Dermis lymphatic vessel endothelial cell (primary cell): Measurements from ENCODE around the gene OR2L13. TPM values are rescaled to one million over a fixed set of nuclear protein-coding genes. Genes with fewer than 3 reads are reported as not detected.

Source experiments
- total RNA-seq: library from RNA; depleted of rRNA; stranded (reverse); fragments of >200 nt; gene quantifications from 2 replicates; pipeline ENCODE4 v1.2.1, GENCODE V29; 2014

OR2L13 gene
- total RNA-seq, result not detected in 2 replicates

GRCh38 chr1:248094884-248095283, at the start of gene OR2L13:
TSS of gene OR2L13 (plus strand) at chr1:248095184. CDS start at chr1:248099376, 4,192 bp downstream.

GRCh38 chr1:248046536-248046935, 48.4 kb upstream of the OR2L13 start, which contains the start of gene OR2L3:
TSS of gene OR2L3 (plus strand) at chr1:248046836. CDS start at chr1:248060682, 13,846 bp downstream.

GRCh38 chr1:248144513-248145198, 49.7 kb downstream of the OR2L13 start, which contains the start of gene OR2M5:
TSS of gene OR2M5 (plus strand) at chr1:248145148. CDS start at chr1:248145148, 0 bp downstream.

Other genes starting within 250 kb of the OR2L13 start
- gene TRIM58, start 238.0 kb upstream of the OR2L13 start, total RNA-seq, result 0.33 and 0.43 TPM in 2 replicates
- 0.09 and 0.33 TPM in 2 replicates for gene OR2W3, start 199.6 kb upstream of the OR2L13 start, total RNA-seq
- gene OR2T8, start 174.9 kb upstream of the OR2L13 start, total RNA-seq, result not detected in 2 replicates
- not detected in 2 replicates for gene OR2AJ1, start 170.3 kb upstream of the OR2L13 start, total RNA-seq
- gene OR2L8, start 146.3 kb upstream of the OR2L13 start, total RNA-seq, result not detected in 2 replicates
- gene OR2AK2, start 130.0 kb upstream of the OR2L13 start, total RNA-seq, result not detected in 2 replicates
- gene OR2L5, start 81.5 kb upstream of the OR2L13 start, total RNA-seq, result not detected in 2 replicates
- not detected in 2 replicates for gene OR2L2, start 65.1 kb upstream of the OR2L13 start, total RNA-seq
- gene OR2L3, start 48.3 kb upstream of the OR2L13 start, total RNA-seq, result not detected in 2 replicates
- gene OR2M5, start 50.0 kb downstream of the OR2L13 start, total RNA-seq, result not detected in 2 replicates
- not detected in 2 replicates for gene OR2M2, start 79.6 kb downstream of the OR2L13 start, total RNA-seq
- not detected in 2 replicates for gene OR2M3, start 102.1 kb downstream of the OR2L13 start, total RNA-seq
- not detected in 2 replicates for gene OR2M4, start 136.2 kb downstream of the OR2L13 start, total RNA-seq
- gene OR2T33, start 182.8 kb downstream of the OR2L13 start, total RNA-seq, result not detected in 2 replicates
- not detected in 2 replicates for gene OR2T12, start 208.2 kb downstream of the OR2L13 start, total RNA-seq
- gene OR2M7, start 229.4 kb downstream of the OR2L13 start, total RNA-seq, result not detected in 2 replicates